Stimulated activated CD4-positive, alpha-beta T cell treated with anti-CD3 and anti-CD28 coated beads, Interleukin-12 subunit alpha, Interleukin-12 subunit beta, amount 100 ng/mL, for 48 hours (primary cell): ENCODE data around the gene CNPPD1.

Experiments
- DNase-seq, 3 donors: peaks; one replicate each; pipeline ENCODE4 v3.0.0-alpha.2; 2020; ENCODE audit warnings: low read depth in 2 of 3, low spot score in 1 of 3

Gene CNPPD1

DNA sequence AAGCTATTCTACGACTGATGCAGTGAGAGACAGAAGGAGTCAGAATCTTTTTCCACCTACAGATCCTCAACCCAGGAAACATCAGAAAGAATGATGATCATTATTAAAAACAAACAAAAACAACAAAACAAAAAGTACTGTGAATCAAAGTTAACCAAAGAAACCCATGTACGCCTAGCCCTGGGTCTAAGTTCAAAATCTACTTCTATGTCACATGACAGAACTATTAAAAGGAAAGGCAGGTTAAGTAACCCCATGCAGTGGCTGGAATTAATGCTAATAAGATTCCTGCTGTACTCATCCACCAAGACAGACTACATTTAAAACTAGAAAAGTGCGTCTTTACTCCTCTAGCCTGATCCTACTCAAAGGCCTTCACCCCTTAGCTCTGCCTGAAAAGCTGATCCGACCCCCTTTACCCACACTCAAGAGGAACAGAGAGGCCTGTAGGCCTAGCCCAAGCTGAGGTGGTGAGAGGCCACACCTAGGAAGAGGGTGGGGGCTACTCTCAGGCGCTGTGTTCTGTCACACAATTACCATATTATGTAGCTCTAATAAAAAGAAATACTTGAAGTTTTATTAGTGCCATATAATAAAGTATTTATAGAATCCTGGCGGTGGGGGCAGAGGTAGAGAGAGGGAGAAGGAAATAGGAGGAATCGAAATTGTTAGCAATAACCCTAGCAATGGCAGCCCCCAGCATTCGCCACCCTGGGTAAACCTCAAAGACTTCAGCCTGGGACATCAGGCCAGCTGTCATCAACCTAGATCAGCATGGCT, 53.2 kb downstream of the CNPPD1 start:
- DNase-seq, result no peak

DNA sequence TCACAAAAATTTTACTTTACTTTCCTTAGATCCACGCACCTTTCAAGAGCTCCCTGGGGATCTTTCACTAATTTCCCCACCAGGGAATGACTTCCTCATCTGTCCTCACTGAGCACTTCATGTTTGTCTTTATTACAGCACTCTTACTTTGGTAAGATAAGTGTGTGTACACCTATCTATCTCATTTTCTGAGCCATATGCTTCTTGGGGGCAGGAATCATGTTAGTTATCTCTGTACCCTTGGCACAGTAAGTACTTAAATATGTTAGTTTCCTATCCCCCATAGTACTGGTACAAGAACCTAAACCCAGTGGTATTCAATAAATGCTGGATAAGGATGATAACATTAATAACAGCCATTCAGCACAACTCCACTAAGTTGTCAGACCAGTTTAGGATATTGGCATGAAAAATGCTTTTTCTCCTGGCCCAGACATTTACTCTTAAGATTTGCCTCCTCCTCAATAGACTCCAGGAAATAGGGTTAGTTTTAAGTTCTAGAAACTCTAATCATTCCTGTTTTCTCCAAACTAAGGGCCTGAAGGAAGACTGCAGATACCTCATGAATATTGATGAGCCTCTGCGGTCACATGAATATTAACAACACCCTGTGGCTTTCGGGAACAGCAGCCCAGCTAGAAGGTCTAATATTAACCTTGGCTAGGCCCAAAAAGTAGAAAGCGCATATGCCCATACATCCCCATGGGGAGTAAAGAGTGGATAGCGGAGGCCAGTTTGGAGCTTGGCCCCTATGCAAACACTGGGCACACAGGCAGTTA, 54.3 kb downstream of the CNPPD1 start:
- DNase-seq, result no peak
